Measurements from ENCODE around the gene SORBS2.
"Not testable (repeated sequence)": the region's sequence is repeated elsewhere in the genome, so short reads cannot be mapped to it uniquely, and the experiment has no call there.

Gene SORBS2

DNA sequence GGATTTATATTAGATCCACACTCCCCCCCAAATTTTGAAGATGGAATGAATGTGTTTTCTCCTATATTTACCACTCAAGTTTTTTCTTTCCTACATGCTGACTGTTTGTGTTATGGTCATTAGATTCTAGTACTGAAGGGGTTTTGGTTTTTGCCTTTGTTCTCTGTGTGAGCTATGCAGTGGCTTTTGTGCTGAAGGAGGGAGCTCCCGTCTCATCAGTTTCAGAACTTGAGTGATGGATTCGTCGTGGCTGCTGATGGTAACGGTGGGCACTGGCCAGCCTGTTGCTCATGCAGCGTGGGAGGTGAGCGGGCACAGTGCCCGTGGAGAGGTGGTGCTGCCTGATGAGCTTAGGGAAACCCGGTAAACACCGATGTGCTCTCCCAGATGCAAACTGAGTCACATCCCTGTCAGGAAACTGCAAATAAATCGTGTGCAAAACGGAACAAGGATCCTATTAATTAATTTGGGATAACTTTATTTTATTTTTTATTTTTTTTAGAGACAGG, 101.5 kb downstream of the SORBS2 start:
- DNase-seq: no peak

DNA sequence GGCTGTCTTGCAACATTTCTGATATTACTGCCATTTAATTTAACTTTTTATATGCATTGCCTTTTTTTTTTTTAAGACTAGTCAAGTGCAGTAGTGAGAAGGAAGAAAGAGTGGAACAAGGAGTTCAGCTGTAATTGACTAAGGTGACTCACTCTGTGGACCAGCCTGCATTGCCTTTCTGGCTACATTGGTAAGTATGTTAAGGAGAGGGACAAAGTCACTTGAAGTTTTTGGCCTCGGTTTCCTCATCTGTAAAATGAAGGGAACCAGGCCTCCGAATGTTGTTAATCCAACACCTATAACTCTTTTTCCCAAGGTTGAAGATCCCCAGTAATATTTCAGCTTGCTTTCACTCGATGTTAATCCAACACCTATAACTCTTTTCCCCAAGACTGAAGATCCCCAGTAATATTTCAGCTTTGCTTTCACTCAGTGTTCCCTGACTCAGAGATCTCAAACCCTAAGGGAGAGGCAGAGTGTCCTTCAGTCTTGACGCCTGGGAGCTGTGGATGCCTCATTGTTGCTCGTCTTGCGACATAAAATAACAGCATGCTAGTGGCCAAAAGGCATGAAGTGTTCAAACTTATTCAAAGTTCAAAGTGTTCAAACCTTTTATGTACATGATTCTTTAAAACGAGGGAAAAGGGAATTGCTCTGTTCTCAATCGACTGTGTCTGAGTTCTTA, 102.0 kb downstream of the SORBS2 start:
- no peak for DNase-seq

DNA sequence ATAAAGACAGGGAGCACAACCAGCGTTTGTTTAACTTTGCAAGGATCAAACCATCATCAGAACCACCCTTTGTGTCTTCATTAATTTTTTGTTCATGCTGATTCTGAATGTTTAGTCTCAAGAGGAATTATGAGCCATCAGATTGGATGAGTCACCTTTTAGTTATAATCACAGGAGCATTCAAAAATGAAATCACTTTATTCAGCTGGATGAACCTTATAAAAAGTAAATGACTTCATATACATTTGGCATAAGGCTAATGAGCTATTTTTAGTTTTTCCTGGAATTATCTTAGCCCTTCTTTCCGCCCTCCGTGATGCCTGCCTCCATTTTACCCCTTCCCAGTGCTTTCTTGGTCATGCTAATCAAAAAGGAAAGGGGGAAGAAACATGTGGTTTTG, 103.6 kb downstream of the SORBS2 start:
- DNase-seq: no peak

DNA sequence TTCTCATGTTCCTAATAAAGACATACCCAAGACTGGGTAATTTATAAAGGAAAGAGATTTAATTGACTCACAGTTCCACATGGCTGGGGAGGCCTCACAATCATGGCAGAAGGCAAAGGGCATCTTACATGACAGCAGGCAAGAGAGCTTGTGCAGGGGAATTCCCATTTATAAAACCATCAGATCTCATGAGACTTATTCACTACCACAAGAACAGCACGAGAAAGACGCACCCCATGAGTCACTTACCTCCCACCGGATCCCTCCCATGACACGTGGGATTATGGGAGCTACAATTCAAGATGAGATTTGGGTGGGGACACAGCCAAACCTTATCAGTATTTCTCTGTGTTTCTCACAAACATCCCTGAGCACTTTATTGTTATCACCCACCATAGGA, 104.4 kb downstream of the SORBS2 start:
- not testable (repeated sequence) for DNase-seq

DNA sequence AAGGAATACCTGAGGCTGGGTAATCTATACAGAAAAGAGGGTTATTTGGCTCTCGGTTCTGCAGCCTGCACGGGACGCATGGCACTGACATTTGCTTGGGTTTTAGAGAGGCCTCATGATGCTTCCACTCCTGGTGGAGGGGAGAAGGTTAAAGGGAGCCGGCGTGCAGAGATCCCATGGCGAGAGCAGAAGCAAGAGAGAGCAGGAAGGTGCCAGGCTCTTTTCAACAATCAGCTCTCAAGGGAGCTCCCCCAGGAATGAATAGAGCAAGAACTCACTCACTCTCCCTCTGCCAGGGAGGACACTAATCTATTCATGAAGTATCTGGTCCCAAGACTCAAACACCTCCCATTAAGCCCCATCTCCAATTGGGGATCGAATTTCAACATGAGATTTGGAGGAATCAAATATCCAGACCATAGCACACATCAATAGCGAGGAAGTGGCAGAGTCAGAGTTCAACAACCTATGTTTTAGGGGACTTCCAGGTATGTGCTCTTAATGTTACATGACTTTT, 109.8 kb downstream of the SORBS2 start:
- DNase-seq: no peak

DNA sequence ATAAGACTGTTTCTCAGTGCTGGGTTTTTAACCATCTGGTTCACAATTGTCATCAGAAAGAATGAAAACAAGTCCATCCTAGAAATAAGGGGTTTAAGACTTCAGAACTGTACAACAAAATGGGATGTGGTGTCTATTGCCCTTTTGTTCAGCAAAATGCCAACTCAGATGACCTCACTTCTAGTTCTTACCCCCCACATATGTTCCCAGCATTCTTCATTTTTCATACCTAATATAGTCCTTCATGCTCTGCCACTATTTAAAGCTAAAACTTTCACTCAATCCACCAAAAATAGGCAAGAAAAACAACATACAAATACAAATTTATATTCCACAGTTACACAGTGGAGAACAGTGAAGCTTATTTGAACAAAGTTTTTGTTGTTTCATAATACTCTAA, 111.4 kb downstream of the SORBS2 start:
- DNase-seq: no peak

DNA sequence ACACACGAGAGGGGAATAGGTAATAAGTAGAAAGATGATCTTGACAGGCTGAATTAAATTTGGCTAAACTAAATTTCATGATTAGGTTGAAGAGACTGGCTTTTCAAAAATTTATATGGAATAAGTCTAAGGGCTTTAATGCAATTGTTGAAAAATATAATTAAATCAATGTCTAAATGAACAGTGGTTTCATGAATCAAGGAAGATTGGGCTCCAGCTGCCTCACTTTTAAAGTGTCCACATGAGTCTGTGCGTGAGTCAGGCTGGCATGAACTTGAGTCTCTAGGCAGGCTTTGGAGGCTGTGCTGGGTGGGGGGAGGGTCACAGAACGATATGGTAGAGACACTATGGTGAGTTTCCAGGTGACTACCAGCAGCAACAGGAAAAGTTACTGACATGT, 111.9 kb downstream of the SORBS2 start:
- DNase-seq: no peak

DNA sequence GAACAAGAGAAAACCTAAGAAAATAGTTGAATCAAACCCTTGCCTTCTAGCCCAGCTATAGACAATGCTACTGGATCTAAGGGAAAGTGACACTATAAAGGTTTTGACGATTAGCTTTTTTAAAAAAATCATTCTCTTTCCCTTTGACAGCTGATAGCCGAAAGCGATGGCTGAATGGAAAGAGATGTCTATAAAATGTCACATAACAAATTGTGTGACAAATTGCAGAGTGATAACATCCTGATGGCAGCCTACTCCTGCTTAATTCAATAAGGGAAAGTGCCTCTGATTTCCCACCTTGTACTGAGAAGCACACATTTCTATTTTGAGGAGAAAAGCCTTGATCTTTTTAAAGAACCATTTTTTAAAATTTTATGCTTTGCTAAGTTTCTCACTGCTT, 114.5 kb downstream of the SORBS2 start:
- DNase-seq: no peak

DNA sequence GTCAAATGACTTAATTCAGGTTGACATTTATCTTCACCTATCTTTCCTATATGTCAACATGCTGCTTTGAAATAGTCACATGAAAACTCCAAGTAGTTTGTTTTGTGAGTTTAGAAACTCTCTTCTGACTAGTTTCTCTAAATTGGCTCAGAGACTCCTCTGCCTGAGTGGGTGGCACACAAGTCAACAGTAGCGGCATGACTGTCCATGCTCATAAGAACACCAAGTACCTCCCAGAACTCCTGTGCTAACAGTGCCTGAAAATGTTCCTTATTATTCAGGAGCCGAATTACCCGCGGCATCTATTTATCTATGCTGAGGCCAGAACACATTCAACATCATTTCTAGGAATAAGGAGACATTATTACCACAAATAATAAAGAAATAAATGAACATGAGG, 116.3 kb downstream of the SORBS2 start:
- DNase-seq: no peak

DNA sequence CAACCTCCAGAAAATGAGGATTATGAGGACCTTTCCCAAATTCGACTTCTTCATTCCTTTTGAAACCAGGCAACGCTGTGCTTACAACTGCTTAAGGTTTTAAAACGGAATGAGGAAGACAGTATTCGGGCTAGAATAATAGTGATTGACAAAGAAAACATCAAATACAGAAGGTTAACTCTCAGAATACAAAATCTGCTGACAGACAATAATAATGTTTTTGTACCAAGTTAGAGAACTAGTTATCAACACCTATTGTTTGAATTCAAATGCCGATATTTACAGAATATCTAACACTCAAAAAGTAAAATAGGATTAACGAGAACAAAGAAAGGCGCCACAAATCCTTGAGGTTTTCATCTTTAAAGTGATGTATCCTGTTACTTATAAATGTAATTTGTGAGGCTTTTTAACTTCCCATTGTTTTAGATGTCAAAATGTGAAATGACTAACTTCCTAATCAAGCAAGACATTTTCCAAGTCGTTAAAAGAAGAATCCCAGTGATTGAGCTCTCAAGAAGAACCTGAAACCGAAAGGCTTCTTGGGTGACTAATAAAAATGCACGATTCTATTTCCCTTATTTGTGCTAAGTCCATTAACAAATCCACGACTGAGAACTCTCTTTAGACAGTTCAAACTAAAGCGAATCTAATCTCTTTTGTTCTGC, 118.3 kb downstream of the SORBS2 start:
- DNase-seq: no peak

DNA sequence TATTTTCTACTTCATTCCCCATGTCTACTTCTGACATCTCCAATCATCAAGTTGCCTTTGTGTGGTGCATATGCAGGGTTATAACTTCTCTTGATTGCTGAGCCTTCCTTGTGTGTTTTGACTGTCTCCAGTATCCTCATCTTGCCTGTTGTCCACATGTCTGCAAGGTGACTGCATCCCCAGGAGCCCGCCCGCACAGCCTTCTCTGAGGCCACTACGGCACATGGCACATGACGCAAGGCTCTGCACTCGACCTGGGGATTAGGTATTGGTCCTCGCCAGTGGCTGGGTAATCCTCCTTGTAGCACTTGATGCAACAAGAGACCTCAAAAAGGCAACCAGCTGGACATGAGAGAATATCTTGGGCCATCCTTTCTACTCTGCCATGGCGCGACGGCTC, 122.6 kb downstream of the SORBS2 start:
- no peak for DNase-seq

DNA sequence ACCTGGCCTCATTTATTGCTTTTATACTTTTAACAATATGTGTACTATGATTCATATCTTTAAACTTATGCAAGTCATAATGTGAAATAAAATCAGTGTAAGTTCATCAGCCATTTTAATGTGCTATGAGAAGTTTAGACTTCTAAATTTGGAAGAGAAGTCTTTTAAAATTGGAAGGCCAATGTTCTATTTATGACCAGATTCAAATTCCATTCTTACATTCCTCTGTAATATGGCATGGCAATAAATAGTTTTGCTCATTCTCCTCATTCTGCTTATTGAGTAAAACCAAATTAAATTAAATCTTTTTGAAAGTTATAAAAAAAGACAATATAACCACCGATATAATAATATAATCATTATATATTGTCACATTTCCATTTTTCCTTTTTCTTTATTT, 126.2 kb downstream of the SORBS2 start:
- DNase-seq: no peak

DNA sequence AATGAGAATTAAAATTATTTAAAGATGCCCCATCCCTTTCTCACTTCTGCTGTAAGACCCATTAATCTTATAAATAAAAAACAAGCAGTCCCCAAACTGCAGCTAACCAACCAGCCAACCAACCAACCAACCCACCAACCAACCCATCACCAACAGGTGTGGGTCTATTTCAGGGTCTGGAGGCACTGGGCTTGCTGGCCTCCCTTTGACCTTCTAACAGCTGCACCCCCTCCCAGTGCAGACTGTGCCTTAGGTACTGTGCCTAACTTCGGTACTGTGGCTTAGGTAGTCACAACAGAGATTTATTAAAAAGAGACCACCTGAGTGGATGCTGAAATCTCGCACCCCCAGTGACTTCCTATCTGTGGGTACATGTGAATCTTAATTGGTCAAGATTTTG, 128.1 kb downstream of the SORBS2 start:
- DNase-seq: no peak

DNA sequence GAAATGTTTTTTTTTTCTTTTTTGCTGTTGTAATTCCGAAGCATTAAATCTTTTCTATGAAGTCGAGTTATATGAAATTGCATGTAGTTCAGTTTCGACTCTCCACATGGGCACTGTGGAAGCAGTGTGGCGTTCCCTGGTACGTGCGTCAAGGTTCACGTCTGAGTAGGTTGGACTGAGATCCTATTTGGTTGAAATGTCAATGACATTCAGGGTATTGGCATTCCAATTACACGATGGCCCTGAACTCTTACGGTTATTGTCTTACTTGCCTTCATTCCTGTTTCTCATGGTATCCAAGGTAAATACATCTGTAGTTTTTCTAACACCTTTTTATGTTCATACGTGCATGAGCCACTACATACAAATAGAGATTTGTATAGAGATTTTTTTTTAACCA, 128.8 kb downstream of the SORBS2 start:
- DNase-seq: no peak

DNA sequence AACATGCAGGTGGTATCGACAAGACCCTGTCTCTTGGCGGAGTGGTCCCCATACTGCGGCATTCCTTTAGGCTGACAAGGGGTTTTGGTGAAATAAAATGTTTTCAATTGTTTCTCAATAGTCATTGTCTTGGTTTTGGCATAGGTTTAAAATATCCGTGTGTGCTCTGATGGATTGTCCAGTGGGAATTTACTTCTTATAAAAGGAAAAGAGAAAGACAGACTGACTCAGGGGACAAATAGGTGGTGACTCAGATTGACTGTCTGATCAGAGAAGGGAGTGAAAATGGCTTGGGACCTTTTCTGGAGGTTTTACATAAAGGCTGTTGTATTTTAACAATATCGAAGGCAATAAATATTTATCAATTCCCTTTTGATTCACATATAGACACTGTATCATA, 129.8 kb downstream of the SORBS2 start:
- no peak for DNase-seq

DNA sequence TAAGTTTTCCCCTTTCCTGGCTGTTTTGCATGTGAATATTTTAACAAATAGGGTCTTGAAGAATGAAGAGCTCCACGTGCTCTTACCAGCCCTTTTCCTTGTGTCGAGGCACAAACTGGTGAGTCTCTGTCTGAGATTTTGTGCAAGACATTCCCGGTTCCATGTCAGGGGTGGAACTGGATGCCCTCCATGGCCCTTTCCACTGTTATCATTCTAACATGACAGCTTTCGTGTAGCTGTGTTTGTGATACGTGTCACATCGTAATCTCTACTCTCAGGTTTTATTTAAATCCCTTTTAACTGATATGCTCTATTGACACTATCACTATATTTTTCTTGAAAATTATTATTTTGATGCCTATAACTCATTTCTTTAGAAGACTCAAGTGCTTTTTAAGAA, 130.4 kb downstream of the SORBS2 start:
- no peak for DNase-seq

DNA sequence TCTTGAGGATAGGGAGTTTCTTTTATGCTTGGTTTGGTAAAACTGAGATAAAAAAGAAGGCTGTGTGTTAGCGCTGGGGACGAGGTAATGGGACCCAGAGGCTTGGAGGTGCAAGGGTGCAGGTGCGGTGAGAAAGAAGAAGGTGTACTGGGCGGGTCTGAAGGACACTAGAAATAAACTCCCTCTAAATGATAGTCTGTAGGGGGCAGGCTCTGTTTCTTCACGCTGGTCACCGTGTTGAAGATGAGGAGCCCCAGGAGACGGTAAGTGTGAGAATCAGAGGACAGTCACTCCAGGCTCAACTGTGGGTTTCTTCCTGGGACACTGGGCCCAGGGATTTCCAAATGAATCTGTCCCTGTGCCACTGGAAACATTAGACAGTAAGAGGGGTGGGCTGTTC, 131.4 kb downstream of the SORBS2 start:
- no peak for DNase-seq

DNA sequence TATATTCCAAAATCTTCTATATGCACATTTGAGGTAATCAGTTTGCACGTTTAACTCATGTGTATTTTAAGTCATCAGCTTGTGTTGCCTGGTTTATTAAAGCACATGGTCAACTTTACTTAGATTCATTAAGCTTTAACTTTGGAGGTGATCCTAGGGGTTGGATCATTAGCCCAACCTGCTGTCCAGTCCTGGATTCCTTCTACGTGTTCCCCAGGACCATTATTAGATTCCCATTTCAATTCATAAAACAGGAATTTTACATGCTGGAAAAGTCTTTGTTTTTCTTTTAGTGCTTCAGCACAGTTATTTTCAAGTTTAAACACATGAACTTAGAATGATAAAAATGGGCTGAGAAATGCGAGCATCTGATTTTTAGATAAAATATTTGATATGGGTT, 132.5 kb downstream of the SORBS2 start:
- DNase-seq: no peak

DNA sequence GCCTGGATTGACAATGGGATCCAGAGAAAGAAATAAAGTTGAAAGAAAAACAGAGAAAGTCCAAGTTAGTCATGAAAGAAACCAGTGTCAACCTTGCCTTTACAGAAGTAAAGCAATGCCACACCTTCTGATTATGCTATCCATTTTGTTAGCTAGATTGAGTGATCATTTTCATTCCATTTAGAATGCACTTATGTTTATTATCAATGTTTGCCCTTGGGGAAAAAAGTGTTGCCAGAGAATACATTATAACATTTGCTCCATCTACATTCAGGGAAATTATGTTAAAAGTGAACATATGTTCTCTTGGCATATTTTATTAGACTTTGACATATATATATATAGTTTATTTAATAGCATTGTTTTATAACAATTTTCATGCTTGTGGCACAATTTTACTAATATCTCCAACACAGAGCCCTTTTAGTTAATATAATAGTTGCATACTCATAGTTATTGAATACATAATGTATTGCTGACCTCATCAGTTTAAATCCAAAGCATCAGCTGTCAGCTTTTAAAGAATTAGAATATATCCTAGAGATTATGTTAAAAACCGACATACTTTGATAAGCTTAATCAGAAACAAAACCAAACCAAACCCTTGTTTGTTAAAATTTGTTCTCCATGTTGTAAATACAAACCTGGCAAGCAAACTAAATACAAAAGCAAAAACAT, 134.2 kb downstream of the SORBS2 start:
- DNase-seq: no peak

DNA sequence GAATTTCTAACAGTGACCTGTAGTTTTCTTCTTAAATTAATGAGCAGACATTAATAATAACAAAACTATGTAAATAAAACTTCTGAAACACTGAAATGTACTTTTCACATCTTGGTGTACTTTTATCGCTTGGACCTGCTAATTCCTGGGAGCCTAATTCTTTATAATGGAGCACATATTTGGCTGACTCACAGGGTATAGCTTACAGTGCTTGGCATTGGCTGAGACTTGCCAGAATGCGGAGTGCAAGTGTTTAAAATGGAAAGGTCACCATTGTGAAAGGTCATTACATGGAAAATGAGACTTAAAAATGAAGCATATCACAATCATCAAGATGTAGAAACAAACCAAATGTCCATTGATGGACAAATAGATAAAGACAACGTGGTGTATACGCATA, 139.4 kb downstream of the SORBS2 start:
- no peak for DNase-seq

DNA sequence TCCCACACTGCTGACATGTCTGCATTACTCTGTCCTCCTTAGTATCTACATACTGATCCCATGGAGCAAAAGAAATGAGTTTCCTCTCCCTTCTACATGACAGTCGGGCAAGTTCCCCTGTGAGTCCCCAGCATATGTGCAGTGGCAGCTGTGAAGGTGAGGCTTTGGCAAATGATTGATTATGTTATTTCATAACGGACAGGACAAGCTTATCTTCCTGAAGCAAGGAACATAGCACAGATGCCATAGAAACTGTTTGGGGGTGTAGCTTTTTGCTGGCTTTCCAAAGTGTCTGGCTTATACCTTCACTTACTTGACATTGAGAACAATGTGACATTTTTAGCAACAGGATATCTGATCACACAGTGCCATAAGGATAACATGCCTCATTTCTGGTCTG, 139.8 kb downstream of the SORBS2 start:
- DNase-seq: no peak

DNA sequence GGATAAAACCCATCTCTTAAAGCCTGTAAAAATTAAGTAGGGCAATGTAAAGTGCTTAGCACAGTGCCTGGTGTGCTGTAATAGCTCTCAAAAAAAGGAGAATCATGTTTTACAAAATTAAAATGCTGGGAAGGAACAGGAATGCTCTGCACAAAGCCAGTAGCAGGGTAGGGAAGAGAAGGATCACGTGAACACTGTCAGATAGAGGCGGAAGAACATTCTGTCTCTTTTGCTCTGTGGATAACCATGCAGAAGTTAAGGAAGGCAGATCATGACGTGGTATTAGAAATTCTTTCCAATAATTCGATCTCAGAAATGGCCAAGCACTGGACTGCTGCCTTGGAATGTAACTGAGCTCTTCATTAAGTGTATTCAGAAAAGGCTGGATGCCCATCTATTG, 140.5 kb downstream of the SORBS2 start:
- DNase-seq: no peak

DNA sequence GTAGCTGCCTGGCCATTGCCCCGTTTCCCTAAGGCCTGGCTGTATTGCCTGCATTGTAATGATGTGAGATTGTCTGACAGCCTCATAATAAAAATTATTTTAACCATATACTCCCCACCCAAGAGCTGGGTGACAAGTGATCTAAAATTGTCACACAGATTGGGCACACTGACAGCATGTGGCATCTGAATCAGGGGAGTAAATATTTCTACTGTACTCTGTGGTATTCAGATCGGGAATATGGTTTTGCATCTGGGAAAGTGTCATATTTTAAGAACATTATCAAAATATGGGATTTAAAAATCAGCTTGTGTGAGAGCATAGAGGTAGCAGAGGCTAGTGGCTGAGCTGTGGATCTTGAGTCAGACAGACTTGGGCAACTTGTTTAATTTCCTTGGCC, 140.9 kb downstream of the SORBS2 start:
- no peak for DNase-seq

DNA sequence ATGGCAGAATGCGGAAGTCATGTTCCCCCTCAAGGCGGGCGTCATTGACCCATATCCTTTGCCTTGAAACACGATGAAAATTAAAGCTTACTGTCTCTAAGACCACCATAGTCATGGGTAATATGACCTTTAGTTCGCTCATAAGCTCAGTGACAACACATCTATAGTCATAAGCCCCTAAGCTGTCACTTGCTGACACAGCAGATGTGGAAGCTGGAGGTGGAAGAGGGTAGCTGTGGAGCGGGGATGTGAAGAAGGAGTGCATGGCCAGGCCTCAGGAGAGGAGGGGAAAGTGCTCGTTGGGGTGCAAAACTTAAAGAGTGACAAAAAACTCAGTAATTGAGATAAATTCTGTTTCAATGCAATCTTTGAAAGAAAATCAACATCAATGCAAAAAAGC, 142.7 kb downstream of the SORBS2 start:
- no peak for DNase-seq
